ENCODE data around the gene TMX2.

- TF ChIP-seq POLR2A (IDR thresholded peaks at IDR 0.05) (no peak), CTCF (IDR thresholded peaks at IDR 0.05 in 4 of 5, conservative IDR thresholded peaks at IDR 0.05 in 1 of 5) (no peak)
Measured at GRCh38 chr11:57663975-57664374, 48.4 kb upstream of the TMX2 start.

Data from gastrocnemius medialis (tissue), 4 donors.